GM19351 (cell line): ENCODE data around the gene DYSF.

Experiments used
- ATAC-seq: cut with Tn5 transposase; IDR thresholded peaks from one replicate; pipeline ENCODE4 v1.9.1; 2021; ENCODE audit warnings: mild to moderate bottlenecking, moderate library complexity; ENCODE audit not compliant: unreplicated experiment

Gene DYSF

GRCh38 chr2:71697106-71698004 is 244.0 kb downstream of the DYSF start:
- no peak for ATAC-seq

- no peak for ATAC-seq
Observed at GRCh38 chr2:71699428-71699827, 246.1 kb downstream of the DYSF start.

GRCh38 chr2:71700041-71700657 is 246.8 kb downstream of the DYSF start:
- no peak for ATAC-seq

GRCh38 chr2:71700658-71701397 is 247.5 kb downstream of the DYSF start:
- no peak for ATAC-seq

- no peak for ATAC-seq
Observed at GRCh38 chr2:71702071-71702970, 249.0 kb downstream of the DYSF start.

- no peak for ATAC-seq
Observed at GRCh38 chr2:71702971-71703898, 249.9 kb downstream of the DYSF start.

- no peak for ATAC-seq
Observed at GRCh38 chr2:71704131-71704561, 250.8 kb downstream of the DYSF start.

- ATAC-seq, result no peak
Observed at GRCh38 chr2:71704688-71705087, 251.3 kb downstream of the DYSF start.

- no peak for ATAC-seq
Observed at GRCh38 chr2:71705171-71705960, 252.0 kb downstream of the DYSF start.

- no peak for ATAC-seq
Observed at GRCh38 chr2:71706121-71706520, 252.8 kb downstream of the DYSF start.

- no peak for ATAC-seq
Observed at GRCh38 chr2:71706836-71707235, 253.5 kb downstream of the DYSF start.

- ATAC-seq, result no peak
Observed at GRCh38 chr2:71710367-71711132, 257.2 kb downstream of the DYSF start.

GRCh38 chr2:71711133-71711855 is 257.9 kb downstream of the DYSF start:
- no peak for ATAC-seq

- ATAC-seq, result no peak
Observed at GRCh38 chr2:71712158-71712818, 258.9 kb downstream of the DYSF start.

GRCh38 chr2:71713581-71714580 is 260.5 kb downstream of the DYSF start:
- no peak for ATAC-seq
